IPS-18c (cell line): Measurements from ENCODE around the gene BAZ2B.
"Not testable (repeated sequence)": the region's sequence is repeated elsewhere in the genome, so short reads cannot be mapped to it uniquely, and the experiment has no call there.

ENCODE experiments used
- H3K4me3 ChIP-seq: 2 replicates; pipeline ENCODE4 v1.7.0; 2013; ENCODE audit warnings: low read depth, mild to moderate bottlenecking, low read length, moderate library complexity; ENCODE audit not compliant: insufficient read depth
- H3K9me3 ChIP-seq: one replicate; pipeline ENCODE4 v1.6.1; 2013; ENCODE audit warnings: mild to moderate bottlenecking, low read length, moderate library complexity; ENCODE audit not compliant: control insufficient read depth, insufficient read depth

The BAZ2B gene

DNA sequence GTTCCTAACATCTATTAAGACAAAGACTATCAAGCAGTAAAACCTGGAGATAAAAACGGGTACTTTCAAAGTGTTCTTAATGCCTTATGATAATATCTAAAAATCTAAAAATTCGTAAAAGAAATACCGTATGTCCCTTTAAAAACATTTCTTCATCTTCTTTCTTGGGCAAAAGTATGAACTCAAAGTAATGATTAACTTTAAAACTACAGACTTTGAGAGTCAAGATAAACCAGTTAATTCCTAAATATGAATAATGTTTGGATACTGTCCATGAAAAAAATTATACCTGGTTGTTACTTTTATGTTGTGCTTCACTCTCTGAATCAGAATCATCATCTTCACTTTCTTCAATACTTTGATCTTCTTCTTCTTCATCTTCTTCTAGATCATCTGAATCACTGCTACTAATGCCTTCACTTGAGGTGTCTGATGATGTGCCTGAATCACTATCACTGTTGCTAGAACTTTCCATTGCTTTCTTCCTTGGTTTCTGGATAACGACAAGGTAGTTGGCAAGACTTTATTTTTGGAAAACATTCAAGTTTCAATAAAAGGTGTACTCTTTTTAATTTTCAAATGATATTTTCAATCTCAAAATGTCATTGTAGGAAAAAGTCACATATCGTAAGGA is 177.5 kb downstream of the BAZ2B start:
- no peaks in the 10 kb centered on the region for H3K9me3 ChIP-seq

DNA sequence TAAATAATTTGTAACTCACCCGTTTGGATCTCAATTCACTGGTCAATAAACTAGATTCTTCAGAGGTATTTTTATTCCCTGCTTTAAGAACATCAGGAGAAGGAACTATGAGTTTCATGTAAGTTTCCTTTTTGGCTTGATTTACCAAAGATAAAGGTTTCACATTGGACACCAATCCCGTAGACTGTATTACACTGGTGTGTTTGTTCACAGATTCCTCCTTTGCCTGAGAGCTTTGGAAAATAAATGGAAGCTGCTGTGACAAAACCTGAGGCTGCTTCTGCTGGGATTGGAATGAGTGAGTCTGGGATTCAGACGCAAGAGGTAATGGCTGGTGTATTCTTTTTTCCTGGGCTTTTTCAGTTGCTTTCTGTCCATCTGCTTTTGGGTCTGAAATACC is 178.1 kb downstream of the BAZ2B start:
- H3K4me3 ChIP-seq: no peak overlapping the region

More for the DNA sequence above, 177.5 kb downstream of the BAZ2B start:
- H3K4me3 ChIP-seq: no peak overlapping the region

DNA sequence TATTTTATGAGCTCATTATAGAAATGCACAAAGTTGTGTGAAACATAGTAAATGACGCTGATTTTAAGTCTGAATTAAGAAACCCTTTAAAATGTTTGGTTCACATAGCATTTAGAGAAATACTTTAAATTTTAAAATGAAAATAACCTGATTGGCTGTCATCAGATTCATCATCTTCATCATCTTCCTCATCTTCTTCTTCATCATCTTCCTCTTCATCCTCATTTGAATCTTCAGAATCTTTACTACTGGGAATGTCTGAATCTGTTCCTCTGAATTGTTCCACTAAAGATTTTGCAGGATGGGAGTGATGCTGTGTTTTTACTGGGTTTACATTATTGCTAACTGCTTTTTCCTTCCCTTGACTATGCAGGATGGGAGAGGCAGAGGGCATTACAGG is 183.7 kb downstream of the BAZ2B start:
- Histone ChIP-seq H3K4me3 (no peak overlapping the region), H3K9me3 (no peaks in the 10 kb centered on the region)

More for the DNA sequence above, 178.1 kb downstream of the BAZ2B start:
- H3K9me3 ChIP-seq: no peaks in the 10 kb centered on the region

DNA sequence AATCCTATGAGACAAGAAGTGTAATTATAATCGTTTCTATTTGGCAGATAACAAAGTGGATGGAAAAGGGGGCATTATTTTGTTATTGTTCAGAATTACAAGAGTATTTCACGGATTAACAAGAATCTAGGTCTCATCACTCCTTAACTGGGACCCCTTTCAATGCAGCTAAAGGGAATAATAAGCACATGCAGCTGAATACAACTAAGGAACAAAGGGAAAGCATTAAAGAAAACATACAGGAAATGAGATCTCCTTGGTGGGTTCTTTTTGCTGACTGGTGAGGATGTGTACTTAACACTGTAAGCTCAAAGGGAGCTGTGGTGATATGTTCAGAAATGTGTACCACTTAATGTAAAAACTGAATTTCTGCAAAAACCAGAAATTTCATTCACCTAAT is 189.3 kb downstream of the BAZ2B start:
- no peaks in the 10 kb centered on the region for H3K9me3 ChIP-seq
- no peak overlapping the region for H3K4me3 ChIP-seq

DNA sequence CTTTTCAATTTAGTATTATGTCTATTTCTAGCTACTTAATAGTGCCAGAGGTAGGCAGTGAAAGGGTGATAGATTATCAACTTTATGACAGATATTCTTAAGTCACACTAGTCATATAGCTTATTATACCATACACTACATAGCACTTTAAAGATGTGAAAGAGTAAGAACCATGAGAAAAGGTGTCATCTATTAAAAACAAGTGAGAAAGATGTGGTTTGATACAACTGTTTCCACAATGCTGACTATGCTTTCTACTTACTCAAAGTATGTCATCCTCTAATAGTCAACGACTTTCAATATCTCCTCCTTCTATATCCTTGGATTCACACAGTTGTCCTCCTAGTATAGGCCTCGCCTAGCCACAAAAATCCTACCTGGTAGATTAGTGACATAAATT is 196.9 kb downstream of the BAZ2B start:
- H3K4me3 ChIP-seq: no peak overlapping the region
- H3K9me3 ChIP-seq: no peaks in the 10 kb centered on the region

GRCh38 chr2:159411460-159411859 is 204.9 kb downstream of the BAZ2B start:
- Histone ChIP-seq H3K9me3 (no peaks in the 10 kb centered on the region), H3K4me3 (no peak overlapping the region)

DNA sequence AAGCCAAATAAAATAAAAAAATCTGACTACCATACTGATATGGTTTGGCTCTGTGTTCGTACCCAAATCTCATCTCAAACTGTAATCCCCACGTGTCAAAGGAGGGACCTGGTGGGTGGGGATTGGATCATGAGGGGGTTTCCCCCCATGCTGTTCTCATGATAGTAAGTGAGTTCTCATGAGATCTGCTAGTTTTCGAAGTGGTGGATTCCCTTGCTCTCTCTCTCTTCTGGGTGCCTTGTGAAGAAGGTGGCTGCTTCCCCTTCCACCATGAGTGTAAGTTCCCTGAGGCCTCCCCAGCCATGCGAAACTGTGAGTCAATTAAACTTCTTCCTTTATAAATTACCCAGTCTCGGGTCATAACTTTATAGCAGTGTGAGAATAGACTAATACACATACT is 206.1 kb downstream of the BAZ2B start:
- Histone ChIP-seq H3K9me3 (no peaks in the 10 kb centered on the region), H3K4me3 (no peak overlapping the region)

DNA sequence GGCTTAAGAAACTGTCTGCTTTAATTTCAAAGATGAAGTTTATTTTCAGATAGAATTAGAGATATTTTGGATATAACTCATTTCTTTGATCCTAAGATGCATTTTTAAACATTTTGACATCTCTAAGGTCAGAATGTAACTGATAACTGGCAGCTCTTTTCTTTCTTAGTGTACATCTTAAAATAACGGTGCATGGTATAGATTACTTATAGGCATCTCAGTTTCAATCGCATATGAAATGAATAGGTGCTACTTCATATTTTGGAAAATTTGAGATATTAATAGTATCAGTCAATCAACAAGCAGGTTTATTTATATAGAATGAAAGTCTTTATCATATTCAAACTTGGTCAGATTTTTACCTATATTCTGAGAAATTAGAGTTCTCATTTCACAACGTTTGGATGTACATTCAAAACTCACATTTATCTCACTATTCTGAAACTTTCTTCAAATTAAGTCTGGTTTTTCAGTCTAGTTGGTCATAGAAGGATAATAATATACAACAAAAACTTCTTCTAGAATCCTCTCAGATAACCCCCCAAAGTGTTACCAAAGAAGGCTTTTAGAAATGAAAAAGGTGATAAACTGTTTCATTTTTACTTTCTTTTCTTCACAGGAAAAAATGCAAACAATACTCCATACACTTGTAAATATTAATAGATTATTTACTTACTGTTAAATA is 207.1 kb downstream of the BAZ2B start:
- no peak overlapping the region for H3K4me3 ChIP-seq
- H3K9me3 ChIP-seq: no peaks in the 10 kb centered on the region

DNA sequence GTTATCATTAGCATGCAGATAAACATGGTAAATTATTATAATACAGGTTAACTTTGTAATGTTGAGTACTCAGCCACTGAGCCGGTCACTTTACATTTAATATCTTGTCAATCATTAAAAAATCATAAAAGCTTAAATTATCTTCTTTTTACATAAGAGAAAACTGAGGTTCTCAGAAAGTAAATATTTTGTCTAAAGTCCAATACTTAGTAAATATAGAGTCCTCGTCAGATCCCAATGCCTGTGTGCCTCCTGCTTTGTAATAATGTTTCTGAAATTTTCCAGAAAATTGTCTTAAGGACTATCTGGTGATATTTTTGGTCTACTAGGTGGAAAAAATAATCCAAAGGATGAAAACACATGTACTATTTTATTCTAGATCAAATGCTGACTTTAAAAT is 213.6 kb downstream of the BAZ2B start:
- no peak overlapping the region for H3K4me3 ChIP-seq
- H3K9me3 ChIP-seq: no peaks in the 10 kb centered on the region

- not testable (repeated sequence) for H3K9me3 ChIP-seq, H3K4me3 ChIP-seq
Observed at GRCh38 chr2:159402160-159402559, 214.2 kb downstream of the BAZ2B start.

DNA sequence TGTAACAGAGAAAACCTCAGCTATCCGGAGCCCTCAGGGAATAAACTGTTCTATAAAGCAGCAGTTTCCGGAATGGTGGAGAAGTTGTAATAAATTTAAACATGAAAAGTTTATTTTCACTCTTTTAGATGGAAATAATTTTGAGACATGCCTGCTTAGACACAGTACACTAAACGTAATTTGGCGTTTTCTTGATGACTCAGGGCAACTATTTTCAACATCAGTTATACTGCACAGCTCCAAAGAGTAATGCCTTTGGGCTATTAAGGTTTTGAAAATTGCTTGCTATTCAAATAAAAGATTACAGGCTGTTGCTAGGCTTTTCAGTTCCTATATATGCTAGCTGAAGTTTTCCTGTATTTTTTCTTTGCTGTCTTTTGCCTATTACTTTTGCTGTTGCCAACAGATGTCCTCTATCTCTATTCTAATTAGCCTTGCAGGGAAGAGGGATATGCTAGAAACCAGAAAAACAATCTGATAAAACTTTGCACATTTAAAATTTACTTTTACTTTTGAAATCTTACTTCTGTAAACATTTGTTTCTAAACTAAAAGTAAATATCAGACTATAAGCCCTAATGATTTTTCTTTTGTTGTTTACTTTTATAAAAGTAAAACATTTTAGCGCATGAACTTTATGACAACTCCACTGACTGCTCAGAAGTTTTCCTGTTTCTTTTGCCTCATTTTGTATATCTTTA is 216.5 kb downstream of the BAZ2B start:
- no peak overlapping the region for H3K4me3 ChIP-seq
- no peaks in the 10 kb centered on the region for H3K9me3 ChIP-seq

GRCh38 chr2:159396799-159397198 is 219.5 kb downstream of the BAZ2B start:
- H3K4me3 ChIP-seq: no peak overlapping the region
- H3K9me3 ChIP-seq: no peaks in the 10 kb centered on the region

- no peaks in the 10 kb centered on the region for H3K9me3 ChIP-seq
Observed at GRCh38 chr2:159382447-159383028, 233.8 kb downstream of the BAZ2B start.

GRCh38 chr2:159381574-159381973 is 234.8 kb downstream of the BAZ2B start:
- H3K9me3 ChIP-seq: no peaks in the 10 kb centered on the region
- no peak overlapping the region for H3K4me3 ChIP-seq

More at GRCh38 chr2:159382447-159383028, 233.8 kb downstream of the BAZ2B start:
- no peak overlapping the region for H3K4me3 ChIP-seq

DNA sequence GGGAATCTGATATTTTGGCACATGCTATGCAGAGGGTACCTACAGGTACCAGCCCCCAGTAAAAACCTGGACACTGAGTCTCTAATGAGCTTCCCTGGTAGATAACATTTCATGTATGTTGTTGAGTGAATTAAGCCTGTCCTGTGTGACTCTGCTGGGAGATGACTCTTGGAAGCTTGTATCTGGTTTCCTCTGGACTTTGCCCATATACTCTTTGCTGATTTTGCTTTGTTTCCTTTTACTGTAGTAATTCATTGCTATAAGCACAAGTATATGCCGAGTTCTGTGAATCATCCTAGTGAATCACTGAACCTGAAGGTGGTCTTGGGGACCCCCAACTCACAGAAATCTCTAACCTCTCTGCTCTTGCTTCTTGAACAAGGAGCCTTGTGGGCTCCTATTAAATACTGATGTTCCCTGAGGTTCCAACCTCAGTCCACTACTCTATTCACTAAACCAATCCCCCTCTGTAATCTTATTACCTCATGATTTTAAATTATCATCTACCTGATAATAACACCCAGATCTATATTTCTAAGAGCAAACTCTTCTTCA is 235.6 kb downstream of the BAZ2B start:
- Histone ChIP-seq H3K9me3 (no peaks in the 10 kb centered on the region), H3K4me3 (no peak overlapping the region)

DNA sequence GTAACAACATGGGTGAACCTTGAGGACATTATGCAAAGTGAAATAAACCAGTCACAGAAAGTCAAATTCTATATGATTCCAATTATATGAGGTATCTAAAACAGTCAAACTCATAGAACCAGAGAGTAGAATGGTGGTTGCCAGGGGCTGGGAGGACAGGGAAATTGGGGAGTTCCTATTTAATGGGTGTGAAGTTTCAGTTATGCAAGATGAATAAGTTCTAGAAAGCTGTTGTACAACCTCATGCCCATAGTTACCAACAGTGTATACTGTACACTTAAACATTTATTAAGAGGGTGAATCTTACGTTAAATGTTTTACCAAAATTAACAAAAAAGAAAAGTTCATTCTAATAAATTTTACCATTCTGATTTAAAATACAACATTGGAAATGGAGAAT is 237.2 kb downstream of the BAZ2B start:
- no peak overlapping the region for H3K4me3 ChIP-seq
- H3K9me3 ChIP-seq: no peaks in the 10 kb centered on the region

DNA sequence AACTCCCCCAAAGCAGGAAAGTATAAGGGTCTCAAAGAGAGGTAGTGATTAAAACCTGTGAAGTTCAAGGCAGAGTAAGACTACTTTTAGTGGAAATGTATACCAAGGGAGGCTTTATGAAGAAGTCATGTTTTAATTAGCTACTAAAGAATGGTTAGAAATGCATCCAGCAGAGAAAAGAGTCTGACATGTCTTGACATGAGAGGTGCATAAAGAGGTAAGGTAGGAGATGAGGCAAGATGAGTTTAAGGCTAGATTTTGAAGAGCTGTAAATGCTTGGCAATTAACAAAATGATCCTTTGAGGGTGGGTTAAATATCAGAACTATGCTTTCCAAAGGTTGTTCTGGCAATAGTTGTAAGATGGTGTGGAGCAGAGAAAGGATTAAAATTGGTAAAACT is 241.1 kb downstream of the BAZ2B start:
- Histone ChIP-seq H3K9me3 (no peaks in the 10 kb centered on the region), H3K4me3 (no peak overlapping the region)

- no peaks in the 10 kb centered on the region for H3K9me3 ChIP-seq
- H3K4me3 ChIP-seq: no peak overlapping the region
Observed at GRCh38 chr2:159371506-159371905, 244.8 kb downstream of the BAZ2B start.
